Karpas-422 (cell line): ENCODE results near the gene CYFIP1. TPM values are rescaled to one million over a fixed set of nuclear protein-coding genes. Genes with fewer than 3 reads are reported as not detected.
"Not testable (repeated sequence)": the region's sequence is repeated elsewhere in the genome, so short reads cannot be mapped to it uniquely, and the experiment has no call there.

Experiments
- DNase-seq: peaks from one replicate; pipeline ENCODE4 v3.0.0-alpha.2; 2015
- H2AFZ ChIP-seq: fragments of 200-600 bp; sonication (generic); 2 replicates; pipeline ENCODE4 v1.6.1; 2014; ENCODE audit warnings: antibody characterized with exemption, low read length, mixed read lengths
- H3K27ac ChIP-seq: fragments of 200-600 bp; sonication (generic); 2 replicates; pipeline ENCODE4 v1.5.1; 2014; ENCODE audit warnings: mild to moderate bottlenecking, low read length, moderate library complexity
- H3K27me3 ChIP-seq: fragments of 200-600 bp; sonication (generic); 2 replicates; pipeline ENCODE4 v1.6.1; 2014; ENCODE audit warnings: low read length, mixed read lengths
- H3K36me3 ChIP-seq: fragments of 200-600 bp; sonication (generic); 2 replicates; pipeline ENCODE4 v1.6.1; 2014; ENCODE audit warnings: low read length, mixed read lengths; ENCODE audit not compliant: insufficient read depth
- H3K4me1 ChIP-seq: fragments of 200-600 bp; sonication (generic); 2 replicates; pipeline ENCODE4 v1.6.1; 2014; ENCODE audit warnings: mild to moderate bottlenecking, low read length, mixed read lengths
- H3K4me2 ChIP-seq: fragments of 200-600 bp; sonication (generic); 2 replicates; pipeline ENCODE4 v1.6.1; 2014; ENCODE audit warnings: low read length, low read depth, mild to moderate bottlenecking; ENCODE audit not compliant: poor library complexity, severe bottlenecking
- H3K4me3 ChIP-seq: fragments of 200-600 bp; sonication (generic); 2 replicates; pipeline ENCODE4 v1.5.1; 2014; ENCODE audit warnings: mild to moderate bottlenecking, antibody characterized with exemption, low read length, mixed read lengths
- H3K79me2 ChIP-seq: fragments of 200-600 bp; sonication (generic); 2 replicates; pipeline ENCODE4 v1.6.1; 2014; ENCODE audit warnings: mild to moderate bottlenecking, low read length, mixed read lengths
- H3K9ac ChIP-seq: fragments of 200-600 bp; sonication (generic); 2 replicates; pipeline ENCODE4 v1.6.0; 2014; ENCODE audit warnings: low read length
- H3K9me2 ChIP-seq: fragments of 200-600 bp; sonication (generic), shearing (Covaris generic); replicated peaks from 2 replicates; pipeline ENCODE4 v1.6.0; 2014; ENCODE audit warnings: mild to moderate bottlenecking, low read length, moderate library complexity; ENCODE audit not compliant: insufficient read depth
- H3K9me3 ChIP-seq: fragments of 300-700, 200-600 bp; sonication (generic); 2 replicates; pipeline ENCODE4 v1.6.1; 2014; ENCODE audit warnings: low read length, mixed read lengths
- H4K20me1 ChIP-seq: fragments of 200-600 bp; sonication (generic); 2 replicates; pipeline ENCODE4 v1.6.1; 2014; ENCODE audit warnings: mild to moderate bottlenecking, antibody characterized with exemption, low read length, low read depth; ENCODE audit not compliant: insufficient read depth
- total RNA-seq: library from RNA; depleted of rRNA; stranded (reverse); fragments of >200 nt; shearing (Covaris generic); gene quantifications from 2 replicates; pipeline ENCODE4 v1.2.3, GENCODE V29; 2014; ENCODE audit warnings: low replicate concordance

CYFIP1 gene
- total RNA-seq, 1 experiment from 2014 or later, result 0.04 TPM

DNA sequence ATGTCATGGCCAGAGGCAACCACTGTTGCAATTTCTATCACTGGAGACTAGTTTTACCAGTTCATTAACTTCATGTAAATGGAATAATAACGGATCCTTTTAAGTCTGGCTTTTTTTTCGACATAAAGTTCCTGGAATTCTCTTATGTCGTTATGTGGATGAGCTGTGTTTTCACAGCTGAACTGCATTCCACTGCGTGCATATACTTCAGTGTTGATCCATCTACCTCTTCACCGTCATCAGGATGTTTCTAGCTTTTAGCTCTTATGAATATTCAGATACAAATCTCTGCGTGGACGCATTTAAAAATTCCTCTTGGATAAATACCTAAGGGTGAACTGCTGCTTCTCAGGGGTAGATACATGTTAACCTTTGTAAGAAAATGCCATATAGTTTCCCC lies 15.6 kb upstream of the CYFIP1 start:
- H3K36me3 ChIP-seq, result peaks cover 16% of the 10 kb centered on the region; the same call in 1 of the 2 replicates
- no peak overlapping the region for H3K27ac ChIP-seq

DNA sequence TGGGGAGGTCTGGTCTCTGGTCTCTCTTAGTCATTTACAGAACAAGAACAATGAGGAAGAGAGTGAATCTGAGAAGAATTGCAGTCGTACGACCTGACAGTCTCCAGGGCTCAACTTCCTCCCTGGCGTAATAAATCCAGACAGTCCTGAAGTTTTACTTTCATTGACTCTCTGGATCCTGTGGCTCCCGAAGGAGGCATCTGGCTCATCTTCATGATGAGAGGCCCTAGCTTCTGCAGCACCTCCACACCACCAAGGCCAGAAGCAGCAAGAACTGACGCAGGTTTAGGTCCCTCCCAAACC lies 11.8 kb upstream of the CYFIP1 start:
- H3K79me2 ChIP-seq, result no peaks in the 10 kb centered on the region
- no peak overlapping the region for H3K4me2 ChIP-seq
- DNase-seq, result peak; percentile 39
- no peak overlapping the region for H3K27ac ChIP-seq
- H3K4me1 ChIP-seq, result no peaks in the 10 kb centered on the region
- H3K9me3 ChIP-seq, result no peaks in the 10 kb centered on the region
- no peak overlapping the region for H2AFZ ChIP-seq
- H3K27me3 ChIP-seq, result no peaks in the 10 kb centered on the region
- H3K4me3 ChIP-seq, result no peak overlapping the region
- no peaks in the 10 kb centered on the region for H4K20me1 ChIP-seq
- H3K9me2 ChIP-seq, result no peaks in the 10 kb centered on the region
- H3K9ac ChIP-seq, result no peak overlapping the region
- peaks cover 3% of the 10 kb centered on the region; the same call in 1 of the 2 replicates for H3K36me3 ChIP-seq

More for the DNA sequence above, 15.6 kb upstream of the CYFIP1 start:
- Histone ChIP-seq H3K4me3 (no peak overlapping the region), H3K9me2 (no peaks in the 10 kb centered on the region), H3K4me2 (no peak overlapping the region), H3K4me1 (no peaks in the 10 kb centered on the region), H3K9me3 (no peaks in the 10 kb centered on the region), H3K27me3 (no peaks in the 10 kb centered on the region), H3K79me2 (no peaks in the 10 kb centered on the region), H2AFZ (no peak overlapping the region), H3K9ac (no peak overlapping the region), H4K20me1 (no peaks in the 10 kb centered on the region)
- no peak for DNase-seq

DNA sequence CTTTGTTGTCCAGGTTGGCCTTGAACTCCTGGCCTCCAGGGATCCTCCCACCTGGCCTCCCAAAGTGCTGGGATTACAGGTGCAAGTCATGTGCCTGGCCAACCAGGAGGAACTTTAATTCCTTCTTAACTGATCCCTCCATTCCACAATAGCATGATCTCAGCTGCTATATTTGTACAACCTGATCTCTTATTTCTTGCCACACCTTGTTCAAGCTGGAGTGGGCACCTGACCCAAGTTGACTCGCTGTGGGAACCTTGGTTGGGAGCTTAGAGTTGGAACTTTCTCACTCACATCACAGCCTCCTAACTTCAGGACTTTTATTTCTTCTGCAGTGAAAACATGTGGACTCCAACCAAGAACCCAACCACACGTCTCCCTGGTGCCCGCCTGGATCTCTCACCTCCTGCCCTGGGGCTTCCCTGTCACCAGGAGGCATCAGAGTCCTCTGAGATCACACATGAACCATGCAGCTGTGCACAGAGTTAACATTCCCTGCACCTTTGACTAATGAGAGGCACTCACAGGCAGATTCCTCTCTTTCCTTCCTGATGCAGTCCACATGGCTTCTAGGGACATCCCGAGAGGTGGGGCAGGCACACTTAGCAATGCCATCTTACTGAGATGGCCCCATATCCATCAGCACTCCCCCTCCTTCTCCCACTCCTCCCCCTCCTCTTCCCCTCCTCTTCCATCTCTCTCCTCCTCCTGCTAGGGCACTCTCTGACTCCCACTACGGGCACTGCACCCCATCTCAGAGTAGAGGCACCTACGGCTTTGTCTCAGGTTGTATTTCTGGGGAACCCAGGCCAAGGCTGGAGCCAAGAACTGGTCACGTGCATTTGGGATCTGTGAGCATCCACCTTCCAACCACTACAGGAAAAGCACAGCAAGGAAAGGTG lies 9.7 kb upstream of the CYFIP1 start:
- no peaks in the 10 kb centered on the region for H4K20me1 ChIP-seq
- H3K4me1 ChIP-seq, result no peaks in the 10 kb centered on the region
- no peaks in the 10 kb centered on the region for H3K27me3 ChIP-seq
- peaks cover 3% of the 10 kb centered on the region; the same call in 1 of the 2 replicates for H3K36me3 ChIP-seq
- H2AFZ ChIP-seq, result no peak overlapping the region
- no peak overlapping the region for H3K9ac ChIP-seq
- no peak overlapping the region for H3K4me2 ChIP-seq
- no peaks in the 10 kb centered on the region for H3K79me2 ChIP-seq
- H3K9me3 ChIP-seq, result no peaks in the 10 kb centered on the region
- H3K9me2 ChIP-seq, result no peaks in the 10 kb centered on the region
- no peak overlapping the region for H3K4me3 ChIP-seq
- DNase-seq, result peak; percentile 48
- no peak overlapping the region for H3K27ac ChIP-seq

DNA sequence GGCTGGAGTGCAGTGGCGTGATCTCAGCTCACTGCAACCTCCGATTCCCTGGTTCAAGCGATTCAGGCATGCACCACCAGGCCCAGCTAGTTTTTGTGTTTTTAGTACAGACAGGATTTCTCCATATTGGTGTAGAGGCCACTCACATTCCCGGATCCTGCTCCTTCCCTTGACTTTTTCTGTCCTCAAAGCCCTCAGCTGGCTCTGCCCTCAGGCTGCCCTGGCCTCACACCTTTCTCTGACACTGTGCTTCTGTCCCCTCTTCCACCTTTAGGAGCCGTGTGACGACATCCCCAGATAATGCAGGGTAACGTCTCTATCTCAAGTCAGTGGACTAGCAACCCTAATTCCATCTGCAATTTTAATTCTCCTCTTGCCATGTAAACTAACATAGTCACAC lies 8.6 kb upstream of the CYFIP1 start:
- Histone ChIP-seq H3K4me1 (no peaks in the 10 kb centered on the region), H4K20me1 (no peaks in the 10 kb centered on the region), H3K9me2 (no peaks in the 10 kb centered on the region), H3K9ac (no peak overlapping the region), H3K4me2 (no peak overlapping the region), H3K4me3 (no peak overlapping the region), H3K27ac (no peak overlapping the region), H3K79me2 (no peaks in the 10 kb centered on the region), H3K27me3 (no peaks in the 10 kb centered on the region), H3K9me3 (no peaks in the 10 kb centered on the region), H3K36me3 (no peaks in the 10 kb centered on the region), H2AFZ (no peak overlapping the region)
- DNase-seq, result no peak

DNA sequence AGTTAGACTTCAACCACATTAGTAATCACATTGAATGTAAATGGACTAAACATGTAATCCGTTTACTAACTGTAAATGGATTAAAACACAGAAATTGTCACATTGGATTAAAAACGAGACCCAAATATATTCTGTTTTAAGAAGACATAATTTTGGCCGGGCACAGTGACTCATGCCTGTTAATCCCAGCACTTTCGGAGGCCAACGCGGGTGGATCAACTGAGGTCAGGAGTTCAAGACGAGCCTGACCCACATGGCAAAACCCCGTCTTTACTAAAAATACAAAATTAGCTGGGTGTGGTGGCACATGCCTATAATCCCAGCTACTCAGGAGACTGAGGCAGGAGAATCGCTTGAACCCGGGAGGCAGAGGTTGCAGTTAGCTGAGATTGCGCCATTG lies 1.8 kb upstream of the CYFIP1 start:
- not testable (repeated sequence) for H4K20me1 ChIP-seq, H3K36me3 ChIP-seq, H3K4me2 ChIP-seq, H3K9me3 ChIP-seq, H2AFZ ChIP-seq, H3K27me3 ChIP-seq, H3K4me3 ChIP-seq, H3K9ac ChIP-seq, H3K79me2 ChIP-seq, H3K4me1 ChIP-seq, H3K27ac ChIP-seq, H3K9me2 ChIP-seq, DNase-seq

DNA sequence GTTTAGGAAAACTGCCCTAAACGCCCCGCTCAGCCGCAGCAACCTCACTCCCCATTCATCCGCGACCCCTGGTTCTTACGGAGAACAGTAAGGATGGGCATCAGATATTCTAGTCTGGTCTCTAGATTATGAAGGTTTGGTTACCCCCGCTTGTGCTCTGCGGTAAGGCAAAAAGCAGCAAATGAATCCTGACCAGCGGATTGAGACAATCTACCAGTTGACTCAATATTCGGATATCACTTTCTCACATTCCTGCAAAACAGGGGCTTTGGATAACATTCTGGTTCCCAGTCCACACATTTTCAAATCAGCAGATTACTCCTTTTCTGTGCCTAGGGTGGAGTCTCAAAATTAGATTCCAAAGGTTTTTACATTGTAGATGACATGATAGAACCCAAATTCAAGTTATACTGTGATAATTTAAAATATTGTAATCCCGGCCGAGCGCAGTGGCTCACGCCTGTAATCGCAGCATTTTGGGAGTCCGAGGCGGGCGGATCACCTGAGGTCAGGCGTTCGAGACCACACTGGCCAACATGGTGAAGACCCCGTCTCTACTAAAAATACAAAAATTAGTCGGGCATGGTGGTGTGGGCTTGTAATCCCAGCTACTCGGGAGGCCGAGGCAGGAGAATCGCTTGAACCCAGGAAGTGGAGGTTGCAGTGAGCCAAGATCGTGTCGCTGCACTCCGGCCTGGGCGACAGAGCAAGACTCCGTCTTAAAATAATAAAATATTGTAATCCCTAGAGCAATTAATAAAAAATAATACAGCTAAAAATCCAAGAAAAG lies 1.1 kb upstream of the CYFIP1 start:
- Histone ChIP-seq H3K9me2 (no peaks in the 10 kb centered on the region), H3K79me2 (no peaks in the 10 kb centered on the region), H3K9ac (no peak overlapping the region), H3K4me3 (no peak overlapping the region), H3K27me3 (no peaks in the 10 kb centered on the region), H3K4me1 (no peaks in the 10 kb centered on the region), H3K27ac (no peak overlapping the region), H4K20me1 (no peaks in the 10 kb centered on the region), H3K36me3 (no peaks in the 10 kb centered on the region), H2AFZ (no peak overlapping the region), H3K9me3 (no peaks in the 10 kb centered on the region), H3K4me2 (no peak overlapping the region)
- no peak for DNase-seq

DNA sequence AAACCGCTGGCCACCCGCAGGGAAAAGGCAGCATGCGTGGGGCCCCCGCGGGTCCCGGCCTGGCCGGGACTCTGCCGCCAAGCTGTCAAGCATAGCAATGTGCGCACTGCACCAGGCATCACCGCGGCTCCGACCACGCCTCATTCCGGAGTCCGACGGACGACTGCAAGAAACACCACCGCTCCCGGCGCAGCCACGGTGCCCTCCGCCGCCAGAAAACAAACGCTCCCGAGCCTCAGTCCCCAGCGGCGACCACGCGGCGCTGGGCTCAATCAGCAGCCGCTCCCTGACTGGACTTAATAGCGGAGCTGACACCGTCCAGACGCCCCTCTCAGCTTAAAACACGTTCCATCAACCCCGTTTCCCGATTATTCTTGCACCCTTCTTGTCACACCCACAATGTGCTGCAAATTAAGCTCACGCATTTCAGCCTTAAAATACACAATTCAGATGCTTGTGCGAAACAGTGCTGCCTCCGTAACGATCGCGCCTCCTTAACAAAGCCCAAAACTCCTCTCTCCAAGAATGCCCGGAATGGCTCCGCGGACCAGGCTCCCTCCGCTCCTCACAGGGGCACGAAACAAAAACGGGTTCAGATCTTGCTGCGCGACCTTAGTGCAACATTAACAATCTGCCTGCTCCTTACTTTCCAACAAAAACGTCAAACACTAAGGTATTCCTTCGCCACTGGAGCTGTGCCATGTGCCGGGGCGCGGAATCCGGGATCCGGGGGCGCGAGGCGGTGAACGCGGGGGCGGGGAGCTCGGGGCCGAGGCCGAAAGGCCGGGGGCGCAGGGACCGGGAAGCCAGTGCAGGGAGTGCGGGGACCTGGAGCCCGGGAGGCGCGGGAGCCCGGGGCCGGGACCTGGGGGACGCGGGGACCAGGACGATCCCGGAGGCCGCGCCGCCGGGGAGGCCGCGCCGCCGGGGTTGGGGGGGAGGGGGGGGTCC lies 655 bp downstream of the CYFIP1 start:
- H3K27ac ChIP-seq, result no peak overlapping the region
- no peaks in the 10 kb centered on the region for H3K36me3 ChIP-seq
- DNase-seq, result no peak
- H2AFZ ChIP-seq, result no peak overlapping the region
- no peak overlapping the region for H3K4me2 ChIP-seq
- no peak overlapping the region for H3K9ac ChIP-seq
- H3K27me3 ChIP-seq, result no peaks in the 10 kb centered on the region
- no peaks in the 10 kb centered on the region for H3K79me2 ChIP-seq
- H3K9me3 ChIP-seq, result no peaks in the 10 kb centered on the region
- H3K9me2 ChIP-seq, result no peaks in the 10 kb centered on the region
- no peaks in the 10 kb centered on the region for H4K20me1 ChIP-seq
- H3K4me3 ChIP-seq, result no peak overlapping the region
- H3K4me1 ChIP-seq, result no peaks in the 10 kb centered on the region
